Prostate gland (tissue), 2 donors: ENCODE results near the gene TP53I11. TPM values are rescaled to one million over a fixed set of nuclear protein-coding genes. Genes with fewer than 3 reads are reported as not detected.

Experiments
- DNase-seq: peaks from one replicate; pipeline ENCODE4 v3.0.0-alpha.2; 2019; ENCODE audit warnings: low spot score
- H3K27ac ChIP-seq, 2 donors: fragments of 200-600 bp; sonication (generic); 2 replicates each; pipeline ENCODE4 v1.5.1; 2017 to 2019
- H3K27me3 ChIP-seq: fragments of 200-600 bp; sonication (generic); replicated peaks from 2 replicates; pipeline ENCODE4 v1.5.1; 2019; ENCODE audit not compliant: insufficient read depth
- H3K36me3 ChIP-seq, 2 donors: fragments of 200-600 bp; sonication (generic); 1 replicate in 1 of 2; 2 replicates in 1 of 2; pipeline versions ENCODE4 v1.5.1 to v1.8.1; 2017 to 2019
- H3K4me1 ChIP-seq: fragments of 200-600 bp; sonication (generic); replicated peaks from 2 replicates; pipeline ENCODE4 v1.5.1; 2019
- H3K4me3 ChIP-seq, 2 donors: fragments of 200-600 bp; sonication (generic); 2 replicates each; pipeline ENCODE4 v1.5.1; 2017 to 2019
- H3K9me3 ChIP-seq: fragments of 200-600 bp; sonication (generic); 2 replicates; pipeline ENCODE4 v1.5.1; 2017
- CTCF ChIP-seq, 4 experiments: fragments of 200-600 bp in 2 of 4; fragments of 450-650 bp in 2 of 4; sonication (generic) in 2 of 4; IDR thresholded peaks; 1 replicate in 3 of 4; 2 replicates in 1 of 4; pipeline ENCODE4 v1.5.1; 2016 to 2019; ENCODE audit warnings: antibody characterized with exemption in 4 of 4, mild to moderate bottlenecking in 2 of 4, moderate library complexity in 2 of 4
- POLR2A ChIP-seq: fragments of 450-650 bp; IDR thresholded peaks from one replicate; pipeline ENCODE4 v1.6.1; 2016; ENCODE audit warnings: antibody characterized with exemption, mild to moderate bottlenecking
- POLR2AphosphoS5 ChIP-seq: sonication (generic); formaldehyde crosslinking; IDR thresholded peaks from one replicate; pipeline ENCODE4 v1.6.1; 2017; ENCODE audit warnings: antibody characterized with exemption
- WGBS: methylation state at CpG from one replicate; pipeline ENCODE4 v1.1.5; 2018; 5-methylcytosine and 5-hydroxymethylcytosine counted together
- intact Hi-C: fragments of 100-400 bp; cut with DNase I; formaldehyde crosslinking; loops from one replicate; pipeline ENCODE4 v1.14.2; 2022
- total RNA-seq, 2 donors: library from RNA; depleted of rRNA; stranded (reverse); fragments of >200 nt; gene quantifications; one replicate each; pipeline ENCODE4 v1.1.0, GENCODE V29; 2016

Gene TP53I11
- total RNA-seq, 2 donors from 2014 or later: 72.0 to 115 TPM

- no peak for TF ChIP-seq POLR2A
- TF ChIP-seq POLR2AphosphoS5: no peak
- TF ChIP-seq CTCF (IDR thresholded peaks at IDR 0.05): no peak
- 66% methylated on average over 5 of the region's 5 CpGs for WGBS
- DNase-seq: no peak
- Histone ChIP-seq H3K36me3 (no peaks in the 10 kb centered on the region), H3K4me3 (no peak overlapping the region), H3K4me1 (peaks cover 4% of the 10 kb centered on the region), H3K27me3 (no peaks in the 10 kb centered on the region), H3K9me3 (no peaks in the 10 kb centered on the region), H3K27ac (no peak overlapping the region)
- intact Hi-C loops: no loop called here
Measured at GRCh38 chr11:44955015-44955738, 4.5 kb upstream of the TP53I11 start.

- TF ChIP-seq POLR2AphosphoS5: no peak
- TF ChIP-seq CTCF (IDR thresholded peaks at IDR 0.05): no peak
- no peak for TF ChIP-seq POLR2A
- H3K4me1 ChIP-seq: peaks cover 4% of the 10 kb centered on the region
- H3K4me3 ChIP-seq: no peak overlapping the region
- H3K36me3 ChIP-seq: no peaks in the 10 kb centered on the region
- intact Hi-C loops: no loop called here
- no peaks in the 10 kb centered on the region for H3K9me3 ChIP-seq
- no peak overlapping the region for H3K27ac ChIP-seq
- WGBS: 78% methylated on average over 12 of the region's 12 CpGs
- no peaks in the 10 kb centered on the region for H3K27me3 ChIP-seq
- no peak for DNase-seq
Measured at GRCh38 chr11:44954051-44954906, 3.6 kb upstream of the TP53I11 start.

GRCh38 chr11:44952500-44953260, 2.0 kb upstream of the TP53I11 start:
- Histone ChIP-seq H3K4me3 (no peak overlapping the region), H3K27ac (no peak overlapping the region), H3K36me3 (no peaks in the 10 kb centered on the region), H3K9me3 (no peaks in the 10 kb centered on the region), H3K4me1 (peaks cover 4% of the 10 kb centered on the region), H3K27me3 (no peaks in the 10 kb centered on the region)
- DNase-seq: no peak
- intact Hi-C loops: no loop called here
- 82% methylated on average over 3 of the region's 3 CpGs for WGBS
- TF ChIP-seq POLR2A (no peak), POLR2AphosphoS5 (no peak), CTCF (IDR thresholded peaks at IDR 0.05) (no peak)

GRCh38 chr11:44952082-44952481, 1.4 kb upstream of the TP53I11 start:
- TF ChIP-seq CTCF (IDR thresholded peaks at IDR 0.05): no peak
- TF ChIP-seq POLR2A: no peak
- TF ChIP-seq POLR2AphosphoS5: no peak
- Histone ChIP-seq H3K4me3 (no peak overlapping the region), H3K4me1 (peaks cover 4% of the 10 kb centered on the region), H3K27ac (peak overlapping the region in 1 of 2 donors; percentile 81), H3K9me3 (no peaks in the 10 kb centered on the region), H3K27me3 (no peaks in the 10 kb centered on the region), H3K36me3 (no peaks in the 10 kb centered on the region)
- 48% methylated on average over 2 of the region's 2 CpGs for WGBS
- intact Hi-C loops: no loop called here
- no peak for DNase-seq
